Measurements from ENCODE around the gene USH1C. TPM values are rescaled to one million over a fixed set of nuclear protein-coding genes. Genes with fewer than 3 reads are reported as not detected.

USH1C gene
- total RNA-seq, 2 donors from 2014 or later = 12.7 to 20.8 TPM

GRCh38 chr11:17546240-17546639 is 2.0 kb upstream of the USH1C start:
- TF ChIP-seq, protein P1, sequence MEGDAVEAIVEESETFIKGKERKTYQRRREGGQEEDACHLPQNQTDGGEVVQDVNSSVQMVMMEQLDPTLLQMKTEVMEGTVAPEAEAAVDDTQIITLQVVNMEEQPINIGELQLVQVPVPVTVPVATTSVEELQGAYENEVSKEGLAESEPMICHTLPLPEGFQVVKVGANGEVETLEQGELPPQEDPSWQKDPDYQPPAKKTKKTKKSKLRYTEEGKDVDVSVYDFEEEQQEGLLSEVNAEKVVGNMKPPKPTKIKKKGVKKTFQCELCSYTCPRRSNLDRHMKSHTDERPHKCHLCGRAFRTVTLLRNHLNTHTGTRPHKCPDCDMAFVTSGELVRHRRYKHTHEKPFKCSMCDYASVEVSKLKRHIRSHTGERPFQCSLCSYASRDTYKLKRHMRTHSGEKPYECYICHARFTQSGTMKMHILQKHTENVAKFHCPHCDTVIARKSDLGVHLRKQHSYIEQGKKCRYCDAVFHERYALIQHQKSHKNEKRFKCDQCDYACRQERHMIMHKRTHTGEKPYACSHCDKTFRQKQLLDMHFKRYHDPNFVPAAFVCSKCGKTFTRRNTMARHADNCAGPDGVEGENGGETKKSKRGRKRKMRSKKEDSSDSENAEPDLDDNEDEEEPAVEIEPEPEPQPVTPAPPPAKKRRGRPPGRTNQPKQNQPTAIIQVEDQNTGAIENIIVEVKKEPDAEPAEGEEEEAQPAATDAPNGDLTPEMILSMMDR (IDR thresholded peaks at IDR 0.05) = no peak
- TF ChIP-seq POLR2A (IDR thresholded peaks at IDR 0.05) = no peak
- 72 to 84% methylated on average over 2 of the region's 2 CpGs for WGBS, 2 donors
- H3K4me1 ChIP-seq = peaks cover 23% of the 10 kb centered on the region
- no peak for ATAC-seq
- no peak overlapping the region for H3K27ac ChIP-seq
- H3K27me3 ChIP-seq = no peaks in the 10 kb centered on the region
- no peak for DNase-seq
- H3K4me3 ChIP-seq = no peak overlapping the region
- H3K36me3 ChIP-seq (replicated peaks in 1 of 2; ENCODE audit: insufficient read depth in 1 of 2, low read depth in 2 of 2) = no peaks in the 10 kb centered on the region
- H3K9me3 ChIP-seq = no peaks in the 10 kb centered on the region
- intact Hi-C loops (cut with DNase I) = no loop called here

DNA sequence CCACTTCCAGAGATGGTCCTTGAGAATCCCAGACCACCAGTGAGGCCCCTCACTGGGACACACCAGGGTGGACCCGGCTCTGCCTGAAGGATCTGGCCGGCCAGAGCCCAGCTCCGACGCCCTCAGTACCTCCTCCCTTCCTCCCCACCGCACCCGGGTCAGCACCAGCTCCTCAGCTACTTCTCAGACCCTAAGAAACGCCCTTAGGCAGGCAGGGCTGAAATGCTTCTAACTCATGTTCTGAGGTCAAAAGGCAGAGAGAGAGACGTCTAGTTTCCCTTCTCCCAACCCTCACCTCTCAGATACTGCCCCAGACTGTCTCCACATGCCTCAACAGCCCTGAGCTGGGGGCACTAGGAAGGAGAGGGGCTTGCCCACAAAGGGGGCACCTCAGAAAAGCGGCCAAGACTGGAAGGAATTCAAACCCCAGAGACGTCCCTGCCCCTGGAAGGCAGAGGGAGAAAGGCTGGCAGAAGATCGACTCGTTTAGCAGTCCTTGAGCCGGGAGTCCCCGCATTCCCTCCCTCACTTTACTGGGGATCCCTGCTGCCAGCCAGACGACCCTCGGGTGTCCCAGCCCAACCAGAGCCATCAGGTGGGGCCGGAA is 539 bp downstream of the USH1C start:
- H3K36me3 ChIP-seq (replicated peaks in 1 of 2; ENCODE audit: insufficient read depth in 1 of 2, low read depth in 2 of 2) = no peaks in the 10 kb centered on the region
- intact Hi-C loops (cut with DNase I) = no loop called here
- H3K27ac ChIP-seq = peak overlapping the region in 3 of 4 donors; percentile 32 to 60 (median 55)
- 47% methylated on average over 12 to 17 of the region's 17 CpGs for WGBS, 2 donors
- no peaks in the 10 kb centered on the region for H3K27me3 ChIP-seq
- ATAC-seq (no peak), DNase-seq (no peak)
- peaks cover 26% of the 10 kb centered on the region for H3K4me1 ChIP-seq
- no peak for TF ChIP-seq POLR2A (IDR thresholded peaks at IDR 0.05)
- TF ChIP-seq, protein P1 (IDR thresholded peaks at IDR 0.05) = no peak
- H3K4me3 ChIP-seq = no peak overlapping the region
- no peaks in the 10 kb centered on the region for H3K9me3 ChIP-seq

DNA sequence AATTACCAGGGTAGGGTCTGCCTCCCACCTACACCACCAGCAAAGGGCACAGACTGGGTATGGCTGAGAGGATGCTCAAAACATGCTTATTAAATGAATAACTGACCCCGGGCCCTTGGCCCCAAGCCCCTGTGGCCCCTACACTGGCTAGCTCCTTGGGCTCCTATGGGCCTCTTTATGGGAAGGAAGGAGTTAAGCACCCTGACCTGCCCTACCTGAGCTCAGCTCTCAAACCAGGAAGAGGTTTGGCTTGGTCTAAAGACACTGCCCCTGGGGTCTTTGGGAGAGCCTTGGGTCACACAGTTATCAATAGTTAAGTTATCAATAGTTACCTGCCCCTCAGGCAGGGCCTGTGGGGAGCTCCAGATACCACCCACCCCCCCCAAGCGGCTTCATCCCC is 1.2 kb downstream of the USH1C start:
- H3K9me3 ChIP-seq = no peaks in the 10 kb centered on the region
- peaks cover 26% of the 10 kb centered on the region for H3K4me1 ChIP-seq
- no peak overlapping the region for H3K4me3 ChIP-seq
- TF ChIP-seq, protein P1 (IDR thresholded peaks at IDR 0.05) = no peak
- TF ChIP-seq POLR2A (IDR thresholded peaks at IDR 0.05) = no peak
- H3K27me3 ChIP-seq = no peaks in the 10 kb centered on the region
- WGBS, 2 donors = 70 to 89% methylated on average over 1 to 2 of the region's 2 CpGs
- DNase-seq (no peak), ATAC-seq (no peak)
- no peaks in the 10 kb centered on the region for H3K36me3 ChIP-seq (replicated peaks in 1 of 2; ENCODE audit: insufficient read depth in 1 of 2, low read depth in 2 of 2)
- intact Hi-C loops (cut with DNase I) = no loop called here
- peak overlapping the region in 3 of 4 donors; percentile 44 to 60 (median 55) for H3K27ac ChIP-seq

GRCh38 chr11:17542249-17542648 is 2.0 kb downstream of the USH1C start:
- peak; percentile 48 to 67 (median 60) for DNase-seq
- Histone ChIP-seq H3K4me1 (peaks cover 23% of the 10 kb centered on the region), H3K27me3 (no peaks in the 10 kb centered on the region), H3K4me3 (no peak overlapping the region), H3K9me3 (no peaks in the 10 kb centered on the region), H3K36me3 (replicated peaks in 1 of 2; ENCODE audit: insufficient read depth in 1 of 2, low read depth in 2 of 2) (no peaks in the 10 kb centered on the region), H3K27ac (peak overlapping the region in 3 of 4 donors; percentile 44 to 60 (median 55))
- no peak for TF ChIP-seq POLR2A (IDR thresholded peaks at IDR 0.05)
- TF ChIP-seq, protein P1 (IDR thresholded peaks at IDR 0.05) = no peak
- 14 to 15% methylated on average over 4 of the region's 4 CpGs for WGBS, 2 donors
- intact Hi-C loops (cut with DNase I) = no loop called here
- peak; percentile 77 for ATAC-seq

DNA sequence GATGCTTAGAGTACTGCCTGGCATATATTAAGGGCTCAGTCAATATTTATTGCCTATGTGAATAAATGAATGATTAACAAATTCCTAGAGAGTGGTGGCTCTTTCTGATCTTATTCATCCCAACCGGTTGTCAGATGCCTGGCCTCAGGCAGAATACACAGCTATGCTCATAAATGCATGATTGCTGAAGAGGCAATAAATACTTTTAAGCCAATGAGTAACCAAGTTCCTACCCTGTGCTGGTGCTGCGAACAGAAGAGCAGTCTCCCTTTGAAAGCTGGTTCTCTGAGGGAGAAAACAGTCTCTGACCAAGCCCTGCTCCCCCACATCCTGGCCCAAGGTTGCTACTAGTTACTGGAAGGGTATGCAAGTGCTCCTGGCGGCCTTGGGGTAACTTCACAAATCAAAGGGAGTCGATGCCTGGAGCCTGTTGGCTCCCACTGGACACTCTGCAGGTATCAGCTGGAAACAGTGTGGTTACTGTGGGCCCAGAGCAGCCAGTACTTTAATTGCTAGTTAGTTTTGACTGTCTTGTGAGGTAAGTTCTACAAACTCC is 2.8 kb downstream of the USH1C start:
- 60 to 71% methylated on average over 4 of the region's 4 CpGs for WGBS, 2 donors
- no peaks in the 10 kb centered on the region for H3K36me3 ChIP-seq (replicated peaks in 1 of 2; ENCODE audit: insufficient read depth in 1 of 2, low read depth in 2 of 2)
- no peak overlapping the region for H3K4me3 ChIP-seq
- H3K9me3 ChIP-seq = no peaks in the 10 kb centered on the region
- intact Hi-C loops (cut with DNase I) = no loop called here
- peak overlapping the region in 3 of 4 donors; percentile 21 to 60 (median 55) for H3K27ac ChIP-seq
- peaks cover 22% of the 10 kb centered on the region for H3K4me1 ChIP-seq
- no peak for TF ChIP-seq POLR2A (IDR thresholded peaks at IDR 0.05)
- TF ChIP-seq, protein P1 (IDR thresholded peaks at IDR 0.05) = no peak
- DNase-seq (no peak), ATAC-seq (no peak)
- no peaks in the 10 kb centered on the region for H3K27me3 ChIP-seq

All from body of pancreas (tissue), 4 donors.